ENCODE results near the gene STK4. TPM values are rescaled to one million over a fixed set of nuclear protein-coding genes. Genes with fewer than 3 reads are reported as not detected.
"Not testable (repeated sequence)": the region's sequence is repeated elsewhere in the genome, so short reads cannot be mapped to it uniquely, and the experiment has no call there.

The STK4 gene
- total RNA-seq, 1 donor from 2014 or later: 188 TPM

GRCh38 chr20:45020236-45020886 is 54.0 kb downstream of the STK4 start:
- intact Hi-C loops (cut with micrococcal nuclease): no loop called here

- intact Hi-C loops (cut with micrococcal nuclease): no loop called here
Measured at GRCh38 chr20:45021631-45022030, 55.3 kb downstream of the STK4 start.

GRCh38 chr20:45023140-45023539 is 56.8 kb downstream of the STK4 start:
- intact Hi-C loops (cut with micrococcal nuclease): not testable (repeated sequence)

- intact Hi-C loops (cut with micrococcal nuclease): no loop called here
Measured at GRCh38 chr20:45028424-45029136, 62.3 kb downstream of the STK4 start.

- intact Hi-C loops (cut with micrococcal nuclease): no loop called here
Measured at GRCh38 chr20:45029884-45030283, 63.6 kb downstream of the STK4 start.

GRCh38 chr20:45032276-45032675 is 66.0 kb downstream of the STK4 start:
- intact Hi-C loops (cut with micrococcal nuclease): no loop called here

DNA sequence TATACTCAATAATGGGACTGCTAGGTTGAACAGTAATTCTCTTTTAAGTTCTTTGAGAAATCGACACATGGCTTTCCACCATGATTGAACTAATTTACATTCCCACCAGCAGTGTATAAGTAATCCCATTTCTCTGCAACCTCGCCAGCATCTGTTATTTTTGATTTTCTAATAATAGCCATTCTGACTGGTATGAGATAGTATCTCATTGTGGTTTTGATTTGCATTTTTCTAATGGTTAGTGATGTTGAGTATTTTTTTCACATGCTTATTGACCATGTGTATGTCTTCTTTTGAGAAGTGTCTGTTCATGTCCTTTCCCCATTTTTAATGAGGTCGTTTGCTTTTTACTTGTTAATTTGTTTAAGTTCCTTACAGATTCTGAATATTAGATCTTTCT is 66.5 kb downstream of the STK4 start:
- intact Hi-C loops (cut with micrococcal nuclease): no loop called here

DNA sequence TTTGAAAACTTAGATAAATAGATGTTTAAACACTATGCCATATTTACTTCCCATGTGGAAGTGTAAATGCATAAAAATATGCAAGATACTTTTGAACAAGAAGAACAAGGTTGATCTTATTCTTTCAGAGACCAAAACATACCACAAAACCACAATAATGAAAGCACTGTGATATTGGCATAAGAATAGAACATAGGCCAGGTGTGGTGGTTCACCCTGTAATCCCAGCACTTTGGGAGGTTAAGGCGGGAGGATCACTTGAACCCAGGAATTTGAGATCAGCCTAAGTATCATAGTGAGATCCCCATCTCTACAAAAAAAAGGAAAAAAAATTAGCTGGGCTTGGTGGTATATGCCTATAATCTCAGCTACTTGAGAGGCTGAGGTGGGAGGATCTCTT is 68.1 kb downstream of the STK4 start:
- intact Hi-C loops (cut with micrococcal nuclease): no loop called here

DNA sequence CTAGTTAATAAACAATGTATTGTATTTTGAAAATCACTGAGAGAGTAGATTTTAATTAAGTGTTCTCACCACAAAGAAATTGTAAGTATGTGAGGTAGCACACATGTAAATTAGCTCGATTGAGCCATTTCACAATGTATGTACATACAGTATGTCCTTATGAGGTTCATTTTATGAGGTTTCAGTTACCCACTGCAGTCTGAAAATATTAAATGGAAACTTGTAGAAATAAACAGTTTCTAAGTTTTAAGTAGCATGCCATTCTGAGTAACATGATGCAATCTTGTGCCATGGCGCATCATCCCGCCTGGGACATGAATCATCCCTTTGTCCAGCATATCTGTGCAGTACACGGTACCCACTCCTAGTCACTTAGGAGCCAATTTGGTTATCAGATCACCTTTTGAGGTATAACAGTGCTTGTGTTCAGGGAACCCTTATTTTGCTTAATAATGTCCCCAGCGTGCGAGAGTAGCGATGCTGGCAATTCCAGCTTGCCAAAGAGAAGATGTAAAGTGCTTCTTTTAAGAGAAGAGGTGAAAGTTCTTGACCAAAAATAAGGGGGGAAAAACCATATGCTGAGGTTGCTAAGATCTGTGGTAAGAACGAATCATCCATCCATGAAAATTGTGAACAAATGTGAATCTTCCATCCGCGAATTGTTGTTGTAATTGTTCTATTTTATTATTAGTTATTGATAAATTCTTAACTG is 69.9 kb downstream of the STK4 start:
- intact Hi-C loops (cut with micrococcal nuclease): no loop called here

- intact Hi-C loops (cut with micrococcal nuclease): no loop called here
Measured at GRCh38 chr20:45037050-45037449, 70.7 kb downstream of the STK4 start.

DNA sequence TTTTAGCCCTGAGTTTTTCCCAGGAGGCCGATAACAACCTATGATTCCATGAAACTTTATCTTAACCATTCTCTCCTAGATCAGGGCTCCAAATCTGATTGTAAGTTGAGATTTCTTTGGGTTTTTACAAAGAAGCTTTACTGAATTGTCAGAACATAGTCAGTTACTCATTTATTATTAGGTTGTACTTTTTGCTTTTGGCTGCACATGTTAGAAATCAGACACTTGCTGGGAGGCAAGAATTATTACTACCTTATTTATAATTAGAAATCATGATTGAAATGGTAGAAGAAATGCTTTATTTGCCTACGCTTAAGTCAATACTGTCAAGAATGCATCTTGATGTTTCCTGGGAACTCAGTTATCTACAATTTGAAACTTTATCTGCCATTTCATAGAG is 71.3 kb downstream of the STK4 start:
- intact Hi-C loops (cut with micrococcal nuclease): no loop called here

DNA sequence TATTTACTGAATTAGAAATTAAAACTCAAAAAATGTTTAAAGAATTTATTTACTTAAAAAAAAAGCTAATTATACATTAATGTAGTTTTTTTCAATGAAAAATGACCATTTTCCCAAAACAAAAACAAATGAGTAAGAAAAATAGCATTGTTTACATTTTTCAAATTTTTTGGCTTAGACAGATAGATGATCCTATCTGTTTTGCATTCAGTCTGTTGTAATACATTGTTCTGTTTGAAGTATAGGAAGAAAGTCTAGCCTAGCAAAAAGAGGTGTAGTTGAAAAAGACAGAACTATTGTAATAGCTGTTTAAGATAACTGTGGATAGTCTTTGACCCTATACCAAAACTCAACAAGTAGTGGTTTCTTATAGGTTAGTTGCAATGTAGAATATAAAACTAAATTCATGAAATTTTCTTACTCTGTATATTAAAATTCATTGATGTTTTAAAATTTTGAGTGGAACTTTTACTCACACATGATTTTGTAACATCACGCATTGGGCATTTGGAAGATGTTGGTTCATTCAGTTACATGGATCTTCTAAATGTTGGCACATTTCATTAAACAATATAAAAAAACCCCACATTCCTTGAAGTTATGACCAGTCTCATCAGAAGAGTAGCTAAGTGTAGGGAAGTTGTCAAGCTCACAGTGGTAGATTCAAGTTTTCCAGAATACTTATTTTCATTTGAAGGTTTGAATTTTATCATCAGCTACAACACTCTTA is 72.6 kb downstream of the STK4 start:
- intact Hi-C loops (cut with micrococcal nuclease): no loop called here

GRCh38 chr20:45039475-45039820 is 73.1 kb downstream of the STK4 start:
- intact Hi-C loops (cut with micrococcal nuclease): no loop called here

DNA sequence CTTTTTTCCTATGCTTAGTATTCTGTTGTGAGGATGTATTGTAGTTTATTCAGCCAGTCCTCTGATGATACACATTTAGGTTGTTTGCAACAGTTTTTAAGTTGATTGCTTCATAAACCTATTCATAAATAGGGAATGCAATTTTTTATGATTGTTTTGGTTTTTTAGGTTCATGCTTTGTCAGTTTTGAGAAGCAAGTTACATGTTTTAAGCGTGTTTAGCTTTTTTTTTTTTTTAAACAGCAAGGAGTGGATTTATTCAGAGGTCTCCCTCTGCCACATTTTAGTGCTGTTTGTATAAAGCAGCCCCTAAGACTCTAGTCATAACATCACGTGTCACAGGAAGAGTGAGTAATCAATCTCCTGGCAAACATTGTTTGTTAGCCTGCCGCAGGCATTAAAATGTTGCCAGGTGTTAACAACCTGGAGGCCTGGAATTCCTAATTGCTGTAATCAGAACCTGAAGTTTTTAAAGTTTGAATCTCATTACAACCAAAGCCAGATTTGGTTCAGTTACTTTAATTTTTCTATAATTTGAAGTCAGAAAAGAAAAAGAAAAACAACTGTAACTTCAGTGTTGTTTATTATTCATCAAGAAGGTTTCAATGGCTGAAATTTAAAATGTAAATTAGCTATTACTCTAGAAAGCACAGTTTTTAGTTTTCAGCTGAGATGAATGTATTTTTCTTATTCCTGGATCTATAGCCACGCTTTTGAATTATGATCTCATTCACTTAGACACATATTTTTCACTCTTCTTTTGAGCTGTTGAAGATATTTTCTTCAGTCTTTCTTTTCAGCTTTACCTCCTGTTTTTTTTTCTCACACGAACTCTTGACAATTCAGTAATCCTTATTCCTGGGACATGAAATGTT is 75.4 kb downstream of the STK4 start:
- intact Hi-C loops (cut with micrococcal nuclease): loop anchor here (5.0 kb wide), 2 partner anchors 41 to 186 kb away; no protein-coding TSS in a partner anchor

- intact Hi-C loops (cut with micrococcal nuclease): loop anchor here (5.0 kb wide), 2 partner anchors 39 to 184 kb away; no protein-coding TSS in a partner anchor
Measured at GRCh38 chr20:45042978-45043377, 76.7 kb downstream of the STK4 start.

DNA sequence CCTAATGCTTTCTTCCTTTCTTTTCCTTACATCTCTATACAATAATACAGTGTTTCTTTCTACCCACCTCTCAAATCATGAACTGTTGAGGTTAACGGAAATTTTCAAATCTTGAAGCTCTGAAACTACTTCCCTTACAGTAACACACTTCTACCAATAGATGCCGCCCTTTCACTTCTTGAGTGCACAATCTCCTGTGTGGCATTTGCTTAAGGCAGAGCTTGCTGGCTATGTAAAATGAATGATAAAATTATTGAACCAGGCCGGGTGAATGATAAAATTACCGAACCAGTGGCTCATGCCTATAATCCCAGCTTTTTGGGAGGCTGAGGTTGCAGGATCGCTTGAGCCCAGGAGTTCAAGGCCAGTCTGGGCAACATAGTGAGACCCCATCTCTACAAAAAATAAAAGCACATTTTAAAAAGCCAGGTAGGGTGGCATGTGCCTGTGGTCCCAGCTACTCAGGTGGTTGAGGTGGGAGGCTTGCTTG is 77.8 kb downstream of the STK4 start:
- intact Hi-C loops (cut with micrococcal nuclease): loop anchor here (1.0 to 5.0 kb wide), 6 partner anchors 9 to 727 kb away; no protein-coding TSS in a partner anchor

GRCh38 chr20:45044601-45045000 is 78.3 kb downstream of the STK4 start:
- intact Hi-C loops (cut with micrococcal nuclease): loop anchor here (1.0 to 5.0 kb wide), 6 partner anchors 9 to 727 kb away; no protein-coding TSS in a partner anchor

- intact Hi-C loops (cut with micrococcal nuclease): no loop called here
Measured at GRCh38 chr20:45047581-45048119, 81.3 kb downstream of the STK4 start.

DNA sequence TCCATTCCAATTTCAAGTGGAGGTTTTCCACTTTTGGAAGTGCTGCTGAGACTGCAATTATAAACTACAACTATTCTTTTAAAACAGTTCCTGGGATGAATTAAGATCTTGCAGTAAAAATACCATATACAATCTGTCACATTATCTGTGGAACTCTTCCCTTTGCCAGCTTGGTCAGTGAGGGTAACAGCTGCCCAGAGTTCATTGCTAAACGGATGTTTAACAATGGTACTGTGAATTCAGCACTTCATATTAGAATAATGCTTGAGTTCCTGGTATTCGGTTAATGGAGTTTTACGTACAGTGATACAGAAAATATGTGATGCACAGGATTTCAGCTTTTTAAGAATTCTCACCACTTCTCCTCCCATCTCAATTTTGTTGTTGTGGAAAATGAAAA is 83.1 kb downstream of the STK4 start:
- intact Hi-C loops (cut with micrococcal nuclease): no loop called here

DNA sequence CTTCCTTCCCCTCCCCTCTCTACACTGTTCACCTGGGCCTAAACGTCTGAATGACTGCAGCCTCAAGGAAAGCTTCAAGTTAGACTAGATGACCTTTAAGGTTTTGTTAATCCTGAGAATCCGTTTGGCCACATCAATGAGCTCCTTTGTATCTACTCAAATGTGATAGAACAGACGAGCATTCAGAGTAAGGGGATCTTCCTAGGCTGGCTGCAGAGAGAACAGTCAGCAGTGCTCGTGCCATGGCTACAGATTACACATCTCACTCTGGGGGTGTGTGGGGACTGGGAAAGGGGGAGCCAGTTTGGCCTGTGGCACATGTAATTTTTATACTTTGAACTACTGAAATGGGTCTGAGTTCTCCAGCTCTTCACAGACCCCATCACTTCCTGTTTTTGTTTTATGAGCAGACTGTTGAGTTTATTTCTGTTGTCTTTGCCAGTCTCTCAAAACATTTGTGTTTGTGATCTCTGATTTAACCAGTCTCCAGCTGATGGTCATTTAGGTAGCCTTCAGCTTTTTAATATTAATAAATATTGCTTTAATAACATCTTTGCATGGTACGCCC is 83.7 kb downstream of the STK4 start:
- intact Hi-C loops (cut with micrococcal nuclease): no loop called here
